K562 (cell line): ENCODE data around the gene MMP11. TPM values are rescaled to one million over a fixed set of nuclear protein-coding genes. Genes with fewer than 3 reads are reported as not detected.
A peak's percentile ranks its signal among the peaks of the same experiment; 100 is the strongest.

Source experiments
- ATF6 ChIP-seq: sonication (generic); formaldehyde crosslinking; IDR thresholded peaks from 2 replicates; pipeline ENCODE4 v1.4.0; 2020; ENCODE audit warnings: mild to moderate bottlenecking, missing genetic modification reagents
- BRCA1 ChIP-seq, 2 experiments: fragments of 450-650 bp in 1 of 2; sonication (generic) in 1 of 2; formaldehyde crosslinking in 1 of 2; IDR thresholded peaks; 2 replicates each; pipeline versions ENCODE4 v1.5.0 to v1.6.1; 2017 to 2020; ENCODE audit warnings: mild to moderate bottlenecking in 1 of 2, missing genetic modification reagents in 1 of 2
- CBFA2T2 ChIP-seq: fragments of 450-650 bp; conservative IDR thresholded peaks from 2 replicates; pipeline ENCODE4 v1.6.1; 2017; ENCODE audit warnings: mild to moderate bottlenecking
- EP400 ChIP-seq: fragments of 450-650 bp; IDR thresholded peaks from 2 replicates; pipeline ENCODE4 v1.6.1; 2017; ENCODE audit warnings: antibody characterized with exemption, mild to moderate bottlenecking, moderate library complexity
- HMBOX1 ChIP-seq: sonication (generic); IDR thresholded peaks from 2 replicates; pipeline ENCODE4 v1.6.1; 2016
- KLF1 ChIP-seq: fragments of 450-650 bp; IDR thresholded peaks from 2 replicates; pipeline ENCODE4 v1.6.1; 2016; ENCODE audit warnings: missing genetic modification characterization, missing compliant biosample characterization
- LEF1 ChIP-seq: fragments of 450-650 bp; IDR thresholded peaks from 2 replicates; pipeline ENCODE4 v1.6.1; 2016; ENCODE audit warnings: mild to moderate bottlenecking
- MEF2D ChIP-seq: conservative IDR thresholded peaks from 2 replicates; pipeline ENCODE4 v1.6.1; 2016; ENCODE audit warnings: low read depth, missing genetic modification characterization, missing compliant biosample characterization
- RAD21 ChIP-seq, 2 experiments: fragments of 250-450 bp in 1 of 2; fragments of 450-650 bp in 1 of 2; sonication (Bioruptor Pico) in 1 of 2; formaldehyde crosslinking in 1 of 2; IDR thresholded peaks in 1 of 2; conservative IDR thresholded peaks in 1 of 2; 2 replicates each; pipeline versions ENCODE4 v1.4.0 to v1.8.0; 2020 to 2022; ENCODE audit warnings: mild to moderate bottlenecking in 2 of 2, moderate library complexity in 1 of 2
- SAP30 ChIP-seq: fragments of 200-600 bp; sonication (generic); IDR thresholded peaks from 2 replicates; pipeline ENCODE4 v1.6.1; 2012; ENCODE audit warnings: borderline replicate concordance, low read depth, mild to moderate bottlenecking, moderate library complexity, low read length, control low read depth, inconsistent platforms; ENCODE audit not compliant: insufficient read depth, poor library complexity, severe bottlenecking
- TFAM ChIP-seq: fragments of 250-450 bp; sonication (Bioruptor Pico); conservative IDR thresholded peaks from 2 replicates; pipeline ENCODE4 v1.5.0; 2021; ENCODE audit warnings: mild to moderate bottlenecking, moderate library complexity
- ZBTB12 ChIP-seq: fragments of 250-450 bp; sonication (Bioruptor Pico); IDR thresholded peaks from 2 replicates; pipeline ENCODE4 v1.4.0; 2020
- ZBTB2 ChIP-seq: fragments of 450-650 bp; IDR thresholded peaks from 2 replicates; pipeline ENCODE4 v1.6.1; 2016; ENCODE audit warnings: antibody characterized with exemption
- ZNF197 ChIP-seq: fragments of 200-800 bp; sonication (Bioruptor generic); IDR thresholded peaks from 2 replicates; pipeline ENCODE4 v1.6.1; 2016; ENCODE audit warnings: low read depth, missing genetic modification characterization, missing compliant biosample characterization
- ZNF512 ChIP-seq: IDR thresholded peaks from 2 replicates; pipeline ENCODE4 v1.6.1; 2016; ENCODE audit warnings: missing genetic modification characterization, missing compliant biosample characterization
- ZNF740 ChIP-seq, 3 experiments: fragments of 200-800 bp in 1 of 3; sonication (Bioruptor generic) in 1 of 3; sonication (generic) in 1 of 3; formaldehyde crosslinking in 1 of 3; IDR thresholded peaks; 2 replicates each; pipeline versions ENCODE4 v1.6.1 to v1.8.0; 2016 to 2022; ENCODE audit warnings: mild to moderate bottlenecking in 2 of 3, missing compliant biosample characterization in 2 of 3, missing genetic modification characterization in 2 of 3, missing genetic modification reagents in 1 of 3
- ZNF785 ChIP-seq: fragments of 250-450 bp; sonication (Bioruptor Pico); IDR thresholded peaks from 2 replicates; pipeline ENCODE4 v1.4.0; 2020; ENCODE audit warnings: mild to moderate bottlenecking
- polyA plus RNA-seq, 8 experiments: library from polyadenylated mRNA; depleted of rRNA in 4 of 8; stranded (reverse) in 5 of 8; unstranded in 3 of 8; fragments of >200 nt; fragmentation: Nextera tagmentation in 2 of 8; fragmentation: Illumina TruSeq in 1 of 8; extraction: Ambion mirVana in 2 of 8; extraction: Trizol in 1 of 8; gene quantifications; 2 replicates each; pipeline versions ENCODE4 v1.2.1 to v1.2.3, GENCODE V29; 2011 to 2014; ENCODE audit warnings: inconsistent platforms in 1 of 8, missing spikeins in 1 of 8
- total RNA-seq, 7 experiments: library from RNA; depleted of rRNA in 6 of 7; stranded (reverse); fragments of >200 nt in 6 of 7; fragmentation: Illumina TruSeq in 2 of 7; extraction: Trizol in 2 of 7; gene quantifications; 2 replicates each; pipeline versions ENCODE4 v1.2.1 to v1.2.3, GENCODE V29; 2011 to 2021; ENCODE audit warnings: low replicate concordance in 1 of 7

Gene MMP11
- total and polyA plus RNA-seq, 9 of the 15 experiments (the other 6 are each of a cell fraction or from before 2014, with no cell fraction given): 0.14 to 1.8 (median 1.1) TPM; not detected in 2

GRCh38 chr22:23767673-23768548, 4.7 kb upstream of the MMP11 start, which contains the start of gene CHCHD10 (continued):
- TF ChIP-seq RAD21 (CRISPR knock-in tag; conservative IDR thresholded peaks at IDR 0.05 in 1 of 2, IDR thresholded peaks at IDR 0.05 in 1 of 2) (peak in 1 of 2 experiments; percentile 55; a peak in 2 of 4 replicates), ATF6 (CRISPR knock-in tag) (0 out of 2 replicates have a peak, but pooled peaks have one; percentile 46), ZBTB2 (no peak), KLF1 (tag) (no peak), HMBOX1 (no peak), TFAM (CRISPR knock-in tag) (no peak), EP400 (peak; percentile 96), ZNF197 (CRISPR knock-in tag) (no peak), CBFA2T2 (no peak), BRCA1 (IDR thresholded peaks at IDR 0.05) (no peak), BRCA1 (CRISPR knock-in tag; IDR thresholded peaks at IDR 0.05) (no peak), ZBTB12 (0 out of 2 replicates have a peak, but pooled peaks have one; percentile 26), SAP30 (peak; percentile 69), ZNF512 (no peak), MEF2D (tag) (no peak), LEF1 (no peak), ZNF740 (CRISPR knock-in tag; IDR thresholded peaks at IDR 0.05) (no peak), ZNF740 (tag; IDR thresholded peaks at IDR 0.05) (peak in 1 of 2 experiments; percentile 80; a peak in 2 of 4 replicates), ZNF785 (CRISPR knock-in tag) (no peak)
